ENCODE data around the gene MAP3K5. TPM values are rescaled to one million over a fixed set of nuclear protein-coding genes. Genes with fewer than 3 reads are reported as not detected.

MAP3K5 gene
- total RNA-seq, 1 donor from 2014 or later = 0.02 TPM

DNA sequence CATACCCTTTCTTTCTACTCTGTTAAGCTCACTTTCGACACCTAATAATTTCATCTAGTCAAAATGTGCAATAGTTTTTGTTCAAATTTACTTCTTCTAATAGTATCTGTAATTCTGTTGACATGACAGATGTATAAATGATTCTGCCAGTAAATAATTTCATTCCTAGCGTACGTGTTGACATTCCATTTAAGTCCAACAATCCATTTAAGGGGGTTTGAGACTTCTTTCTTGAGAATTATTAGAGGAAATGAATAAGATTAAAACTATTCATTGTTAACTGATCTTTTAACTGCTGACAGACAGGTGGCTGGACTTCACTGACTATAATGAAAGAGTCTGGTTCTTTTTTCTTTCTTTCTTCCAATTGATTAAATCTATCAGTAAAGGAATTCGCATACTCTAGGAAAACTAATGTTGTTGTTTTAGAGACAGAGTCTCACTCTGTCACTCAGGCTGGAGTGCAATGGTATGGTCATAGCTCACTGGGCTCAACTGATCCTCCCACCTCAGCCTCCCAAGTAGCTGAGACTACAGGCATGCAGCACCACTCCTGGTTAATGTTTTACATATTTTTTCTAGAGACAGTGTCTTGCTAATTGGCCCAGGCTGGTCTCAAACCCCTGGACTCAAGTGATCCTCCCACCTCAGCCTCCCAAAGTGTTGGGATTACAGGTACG lies 55.9 kb downstream of the MAP3K5 start:
- DNase-seq (ENCODE audit: low spot score) = no peak
- H3K4me1 ChIP-seq = no peaks in the 10 kb centered on the region
- H3F3A ChIP-seq (ENCODE audit: low read depth) = no peaks in the 10 kb centered on the region
- H3K79me2 ChIP-seq (ENCODE audit: low read depth) = no peaks in the 10 kb centered on the region
- no peak overlapping the region for H3K27ac ChIP-seq
- H3K27ac Mint-ChIP-seq = no peak overlapping the region
- H4K20me1 ChIP-seq (ENCODE audit: low read depth) = no peaks in the 10 kb centered on the region
- H3K36me3 Mint-ChIP-seq = no peaks in the 10 kb centered on the region
- H2AFZ ChIP-seq (replicated peaks) = no peak overlapping the region
- no peak overlapping the region for H3K4me3 ChIP-seq
- no peak overlapping the region for H3K9ac ChIP-seq
- H3K36me3 ChIP-seq = no peaks in the 10 kb centered on the region
- TF ChIP-seq EZH2 (IDR thresholded peaks at IDR 0.05) (no peak), EZH2phosphoT487 (IDR thresholded peaks at IDR 0.05) (no peak)
- TF ChIP-seq, protein P1, sequence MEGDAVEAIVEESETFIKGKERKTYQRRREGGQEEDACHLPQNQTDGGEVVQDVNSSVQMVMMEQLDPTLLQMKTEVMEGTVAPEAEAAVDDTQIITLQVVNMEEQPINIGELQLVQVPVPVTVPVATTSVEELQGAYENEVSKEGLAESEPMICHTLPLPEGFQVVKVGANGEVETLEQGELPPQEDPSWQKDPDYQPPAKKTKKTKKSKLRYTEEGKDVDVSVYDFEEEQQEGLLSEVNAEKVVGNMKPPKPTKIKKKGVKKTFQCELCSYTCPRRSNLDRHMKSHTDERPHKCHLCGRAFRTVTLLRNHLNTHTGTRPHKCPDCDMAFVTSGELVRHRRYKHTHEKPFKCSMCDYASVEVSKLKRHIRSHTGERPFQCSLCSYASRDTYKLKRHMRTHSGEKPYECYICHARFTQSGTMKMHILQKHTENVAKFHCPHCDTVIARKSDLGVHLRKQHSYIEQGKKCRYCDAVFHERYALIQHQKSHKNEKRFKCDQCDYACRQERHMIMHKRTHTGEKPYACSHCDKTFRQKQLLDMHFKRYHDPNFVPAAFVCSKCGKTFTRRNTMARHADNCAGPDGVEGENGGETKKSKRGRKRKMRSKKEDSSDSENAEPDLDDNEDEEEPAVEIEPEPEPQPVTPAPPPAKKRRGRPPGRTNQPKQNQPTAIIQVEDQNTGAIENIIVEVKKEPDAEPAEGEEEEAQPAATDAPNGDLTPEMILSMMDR (IDR thresholded peaks at IDR 0.05) = no peak
- H3K27me3 Mint-ChIP-seq (ENCODE audit: insufficient read depth, low read depth) = peaks cover 3% of the 10 kb centered on the region
- no peaks in the 10 kb centered on the region for H3K9me3 ChIP-seq (ENCODE audit: low read depth)
- no peak overlapping the region for H3K4me2 ChIP-seq
- H3K4me3 Mint-ChIP-seq = no peak overlapping the region
- H3K27me3 ChIP-seq = no peaks in the 10 kb centered on the region
- no peaks in the 10 kb centered on the region for H3K9me3 Mint-ChIP-seq
- peaks cover 7% of the 10 kb centered on the region for H3K4me1 Mint-ChIP-seq

DNA sequence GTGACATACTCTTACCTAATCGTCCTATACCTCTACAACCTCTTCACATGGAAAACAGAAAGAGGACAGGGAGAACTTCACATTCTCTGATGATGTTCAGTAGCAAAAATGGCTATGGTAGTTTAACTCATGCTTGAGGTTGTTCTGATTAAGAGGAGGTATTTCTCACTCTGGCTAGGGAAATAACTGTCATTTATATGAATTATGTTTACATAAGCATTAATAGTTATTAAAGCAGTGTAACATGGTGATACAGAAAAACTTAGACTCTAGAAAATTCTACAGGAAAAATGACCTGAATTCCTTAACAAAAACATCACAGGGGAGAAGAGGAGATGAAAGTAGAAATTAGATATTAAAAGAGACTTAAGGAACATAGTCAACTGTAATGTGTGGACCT lies 57.3 kb downstream of the MAP3K5 start:
- Histone ChIP-seq H3K4me1 (no peaks in the 10 kb centered on the region), H4K20me1 (ENCODE audit: low read depth) (no peaks in the 10 kb centered on the region), H3K36me3 (no peaks in the 10 kb centered on the region), H3K4me3 (no peak overlapping the region), H3K4me2 (no peak overlapping the region), H3F3A (ENCODE audit: low read depth) (no peaks in the 10 kb centered on the region), H3K79me2 (ENCODE audit: low read depth) (no peaks in the 10 kb centered on the region), H2AFZ (replicated peaks) (no peak overlapping the region), H3K9ac (no peak overlapping the region), H3K27ac (no peak overlapping the region), H3K27me3 (no peaks in the 10 kb centered on the region), H3K9me3 (ENCODE audit: low read depth) (no peaks in the 10 kb centered on the region)
- Mint-ChIP-seq H3K27ac (no peak overlapping the region), H3K27me3 (ENCODE audit: insufficient read depth, low read depth) (peaks cover 3% of the 10 kb centered on the region), H3K9me3 (no peaks in the 10 kb centered on the region), H3K4me1 (peaks cover under 1% of the 10 kb centered on the region), H3K36me3 (no peaks in the 10 kb centered on the region), H3K4me3 (no peak overlapping the region)
- no peak for DNase-seq (ENCODE audit: low spot score)
- TF ChIP-seq EZH2phosphoT487 (IDR thresholded peaks at IDR 0.05) = no peak
- TF ChIP-seq, protein P1 (IDR thresholded peaks at IDR 0.05) = no peak
- TF ChIP-seq EZH2 (IDR thresholded peaks at IDR 0.05) = no peak

DNA sequence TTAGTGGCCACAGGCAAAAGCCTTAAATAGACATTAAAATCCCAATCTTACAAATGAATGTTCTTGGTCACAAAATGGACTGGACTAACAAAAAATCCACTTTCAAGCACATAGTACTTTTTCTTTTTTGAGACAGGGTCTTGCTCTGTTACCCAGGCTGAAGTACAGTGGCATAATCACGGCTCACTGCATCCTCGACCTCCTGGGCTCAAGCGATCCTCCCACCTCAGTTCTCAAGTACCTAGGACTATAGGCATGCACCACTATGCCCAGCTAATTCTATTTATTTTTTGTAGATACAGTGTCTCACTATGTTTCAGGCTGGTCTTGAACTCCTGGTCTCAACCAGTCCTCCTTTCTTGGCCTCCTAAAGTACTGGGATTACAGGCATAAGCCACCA lies 59.4 kb downstream of the MAP3K5 start:
- no peak overlapping the region for H3K4me3 Mint-ChIP-seq
- H3K27ac Mint-ChIP-seq = no peak overlapping the region
- H3K4me3 ChIP-seq = no peak overlapping the region
- no peaks in the 10 kb centered on the region for H3F3A ChIP-seq (ENCODE audit: low read depth)
- DNase-seq (ENCODE audit: low spot score) = no peak
- H3K9me3 Mint-ChIP-seq = peaks cover 3% of the 10 kb centered on the region
- no peaks in the 10 kb centered on the region for H3K27me3 Mint-ChIP-seq (ENCODE audit: insufficient read depth, low read depth)
- no peaks in the 10 kb centered on the region for H3K36me3 ChIP-seq
- H3K27me3 ChIP-seq = no peaks in the 10 kb centered on the region
- no peak for TF ChIP-seq EZH2 (IDR thresholded peaks at IDR 0.05)
- TF ChIP-seq, protein P1 (IDR thresholded peaks at IDR 0.05) = no peak
- H3K9me3 ChIP-seq (ENCODE audit: low read depth) = no peaks in the 10 kb centered on the region
- peaks cover 3% of the 10 kb centered on the region for H3K36me3 Mint-ChIP-seq
- no peaks in the 10 kb centered on the region for H3K4me1 ChIP-seq
- no peak overlapping the region for H2AFZ ChIP-seq (replicated peaks)
- H3K79me2 ChIP-seq (ENCODE audit: low read depth) = no peaks in the 10 kb centered on the region
- H3K4me2 ChIP-seq = no peak overlapping the region
- no peaks in the 10 kb centered on the region for H4K20me1 ChIP-seq (ENCODE audit: low read depth)
- H3K27ac ChIP-seq = no peak overlapping the region
- no peaks in the 10 kb centered on the region for H3K4me1 Mint-ChIP-seq
- H3K9ac ChIP-seq = no peak overlapping the region
